HepG2 (cell line): Measurements from ENCODE around the gene TEDC2. TPM values are rescaled to one million over a fixed set of nuclear protein-coding genes. Genes with fewer than 3 reads are reported as not detected.

ENCODE experiments used
- ARID4A ChIP-seq: sonication (generic); formaldehyde crosslinking; IDR thresholded peaks from 2 replicates; pipeline ENCODE4 v1.5.0; 2020; ENCODE audit warnings: mild to moderate bottlenecking, missing genetic modification reagents, borderline replicate concordance
- CBFB ChIP-seq: sonication (generic); formaldehyde crosslinking; IDR thresholded peaks from 2 replicates; pipeline ENCODE4 v1.4.0; 2020; ENCODE audit warnings: missing genetic modification reagents
- GABPB1 ChIP-seq: IDR thresholded peaks from 2 replicates; pipeline ENCODE4 v1.6.1; 2016; ENCODE audit warnings: mild to moderate bottlenecking, missing genetic modification reagents, moderate library complexity, missing compliant biosample characterization
- HNRNPL ChIP-seq: fragments of 200-400 bp; formaldehyde crosslinking; IDR thresholded peaks from 2 replicates; pipeline ENCODE4 v1.6.1; 2017; ENCODE audit warnings: mild to moderate bottlenecking, low read depth, low read length
- MEIS1 ChIP-seq: sonication (generic); formaldehyde crosslinking; IDR thresholded peaks from 2 replicates; pipeline ENCODE4 v1.9.0; 2021; ENCODE audit warnings: mild to moderate bottlenecking, missing genetic modification reagents, moderate library complexity, borderline replicate concordance
- NONO ChIP-seq, 2 experiments: fragments of 450-650 bp in 1 of 2; sonication (generic) in 1 of 2; formaldehyde crosslinking in 1 of 2; IDR thresholded peaks in 1 of 2; conservative IDR thresholded peaks in 1 of 2; 2 replicates each; pipeline versions ENCODE4 v1.6.1 to v1.8.0; 2017 to 2022; ENCODE audit warnings: mild to moderate bottlenecking in 1 of 2, missing genetic modification reagents in 1 of 2, moderate library complexity in 1 of 2
- TRIM24 ChIP-seq: sonication (generic); formaldehyde crosslinking; IDR thresholded peaks from 2 replicates; pipeline ENCODE4 v1.8.0; 2022; ENCODE audit warnings: mild to moderate bottlenecking, missing genetic modification reagents
- ZBTB20 ChIP-seq: sonication (generic); formaldehyde crosslinking; IDR thresholded peaks from 2 replicates; pipeline ENCODE4 v1.8.1; 2023; ENCODE audit warnings: missing genetic modification reagents, low read depth, mild to moderate bottlenecking, borderline replicate concordance
- ZBTB26 ChIP-seq: IDR thresholded peaks from 2 replicates; pipeline ENCODE4 v1.6.1; 2016; ENCODE audit warnings: missing compliant biosample characterization, missing genetic modification reagents, borderline replicate concordance
- ZNF572 ChIP-seq: sonication (generic); formaldehyde crosslinking; IDR thresholded peaks from 2 replicates; pipeline ENCODE4 v1.5.1; 2020; ENCODE audit warnings: mild to moderate bottlenecking, missing genetic modification reagents
- ZNF646 ChIP-seq: sonication (generic); formaldehyde crosslinking; IDR thresholded peaks from 2 replicates; pipeline ENCODE4 v1.9.0; 2021; ENCODE audit warnings: mild to moderate bottlenecking, missing genetic modification reagents
- ZNF709 ChIP-seq: sonication (generic); formaldehyde crosslinking; IDR thresholded peaks from 2 replicates; pipeline ENCODE4 v1.5.0; 2020; ENCODE audit warnings: mild to moderate bottlenecking, missing genetic modification reagents
- ZNF782 ChIP-seq: sonication (generic); formaldehyde crosslinking; IDR thresholded peaks from 2 replicates; pipeline ENCODE4 v1.4.0; 2020; ENCODE audit warnings: missing genetic modification reagents, mild to moderate bottlenecking, borderline replicate concordance
- polyA plus RNA-seq, 8 experiments: library from polyadenylated mRNA; depleted of rRNA in 3 of 8; stranded (reverse) in 7 of 8; unstranded in 1 of 8; fragments of >200 nt; fragmentation: Illumina TruSeq in 4 of 8; extraction: Trizol in 4 of 8; gene quantifications; 2 replicates each; pipeline versions ENCODE4 v1.2.1 to v1.2.3, GENCODE V29; 2011 to 2016; ENCODE audit warnings: low read depth in 4 of 8, missing spikeins in 1 of 8, mixed read lengths in 1 of 8; ENCODE audit not compliant: insufficient read depth in 1 of 8
- total RNA-seq, 5 experiments: library from RNA; depleted of rRNA; stranded (reverse); fragments of >200 nt; fragmentation: Illumina TruSeq; extraction: Trizol; gene quantifications; 2 replicates each; pipeline ENCODE4 v1.2.3, GENCODE V29; 2016; ENCODE audit warnings: low read depth in 1 of 5
- TF ChIP-seq, protein P1 (sequence below): sonication (generic); IDR thresholded peaks from 2 replicates; pipeline ENCODE4 v1.6.1; 2016; ENCODE audit warnings: low read depth, borderline replicate concordance

The TEDC2 gene
- total and polyA plus RNA-seq, 2 of the 13 experiments (the other 11 are each of a cell fraction or from before 2014, with no cell fraction given) = 6.2 to 24.4 TPM

GRCh38 chr16:2471653-2472487, 12.0 kb downstream of the TEDC2 start (continued):
- TF ChIP-seq NONO (IDR thresholded peaks at IDR 0.05) = no peak
- 0 out of 2 replicates have a peak, but pooled peaks have one; percentile 48 for TF ChIP-seq NONO (CRISPR knock-in tag; conservative IDR thresholded peaks at IDR 0.05)
- peak; percentile 88 for TF ChIP-seq HNRNPL
- peak; percentile 12; the same call in 1 of the 2 replicates for TF ChIP-seq ARID4A (CRISPR knock-in tag)
- TF ChIP-seq, protein P1, sequence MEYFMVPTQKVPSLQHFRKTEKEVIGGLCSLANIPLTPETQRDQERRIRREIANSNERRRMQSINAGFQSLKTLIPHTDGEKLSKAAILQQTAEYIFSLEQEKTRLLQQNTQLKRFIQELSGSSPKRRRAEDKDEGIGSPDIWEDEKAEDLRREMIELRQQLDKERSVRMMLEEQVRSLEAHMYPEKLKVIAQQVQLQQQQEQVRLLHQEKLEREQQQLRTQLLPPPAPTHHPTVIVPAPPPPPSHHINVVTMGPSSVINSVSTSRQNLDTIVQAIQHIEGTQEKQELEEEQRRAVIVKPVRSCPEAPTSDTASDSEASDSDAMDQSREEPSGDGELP = peak; percentile 86; the same call in 1 of the 2 replicates
- TF ChIP-seq ZNF782 = peak; percentile 79; the same call in 1 of the 2 replicates
- TF ChIP-seq TRIM24 (CRISPR knock-in tag) = no peak
- TF ChIP-seq ZNF709 (CRISPR knock-in tag) = peak; percentile 88
- TF ChIP-seq ZBTB26 (CRISPR knock-in tag) = 0 out of 2 replicates have a peak, but pooled peaks have one; percentile 22
- no peak for TF ChIP-seq MEIS1 (CRISPR knock-in tag)
- no peak for TF ChIP-seq ZNF646
- TF ChIP-seq ZNF572 (CRISPR knock-in tag) = no peak
- 0 out of 2 replicates have a peak, but pooled peaks have one; percentile 2 for TF ChIP-seq CBFB (CRISPR knock-in tag)
- peak; percentile 22; the same call in 1 of the 2 replicates for TF ChIP-seq GABPB1 (CRISPR knock-in tag)
- no peak for TF ChIP-seq ZBTB20 (CRISPR knock-in tag)
